Measurements from ENCODE around the gene INTS14. TPM values are rescaled to one million over a fixed set of nuclear protein-coding genes. Genes with fewer than 3 reads are reported as not detected.

The INTS14 gene
- total and polyA plus RNA-seq, 4 donors = 12.0 to 26.4 (median 16.0) TPM

DNA sequence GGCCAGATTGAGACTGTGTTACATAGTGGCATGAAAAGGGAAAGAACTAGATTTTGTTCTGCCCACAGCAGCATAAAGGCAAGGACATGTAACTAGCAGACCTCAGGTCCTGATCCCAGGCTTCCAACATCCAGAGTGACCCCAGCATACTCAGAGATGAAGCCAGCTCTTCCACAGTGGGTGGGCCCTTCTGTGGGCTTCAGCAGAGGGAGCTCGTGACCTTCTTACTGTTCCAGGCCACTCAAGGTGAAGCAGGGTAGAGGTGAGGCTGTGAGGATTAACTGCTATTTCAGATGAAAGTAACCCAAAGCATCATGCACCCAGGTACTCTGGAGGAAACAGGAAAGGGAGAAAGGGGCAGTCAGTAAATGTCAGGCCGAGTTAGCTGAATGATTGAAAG is 9.9 kb upstream of the INTS14 start:
- WGBS = 94% methylated on average over 2 of the region's 2 CpGs
- Histone ChIP-seq H3K9ac (ENCODE audit: low read depth in 1 of 2, low read length in 2 of 2) (no peak overlapping the region), H3K4me3 (ENCODE audit: low read depth in 1 of 3, low read length in 3 of 3) (no peak overlapping the region), H3K27me3 (ENCODE audit: control insufficient read depth in 4 of 4, insufficient read depth in 4 of 4, low read length in 3 of 4) (no peaks in the 10 kb centered on the region), H3K27ac (ENCODE audit: low read depth in 1 of 2, low read length in 2 of 2) (no peak overlapping the region), H3K9me3 (ENCODE audit: control insufficient read depth in 4 of 4, low read length in 3 of 4) (no peaks in the 10 kb centered on the region), H3K36me3 (ENCODE audit: control insufficient read depth in 4 of 4, insufficient read depth in 3 of 4, low read depth in 1 of 4, low read length in 3 of 4) (peaks cover 0 to 11% (median 4%) of the 10 kb centered on the region in 4 donors), H3K4me1 (ENCODE audit: control insufficient read depth in 4 of 4, insufficient read depth in 4 of 4, low read length in 3 of 4) (peaks cover 0 to 3% (median 0%) of the 10 kb centered on the region in 4 donors)
- TF ChIP-seq HNF4G (IDR thresholded peaks at IDR 0.05) = no peak
- TF ChIP-seq, protein P1, sequence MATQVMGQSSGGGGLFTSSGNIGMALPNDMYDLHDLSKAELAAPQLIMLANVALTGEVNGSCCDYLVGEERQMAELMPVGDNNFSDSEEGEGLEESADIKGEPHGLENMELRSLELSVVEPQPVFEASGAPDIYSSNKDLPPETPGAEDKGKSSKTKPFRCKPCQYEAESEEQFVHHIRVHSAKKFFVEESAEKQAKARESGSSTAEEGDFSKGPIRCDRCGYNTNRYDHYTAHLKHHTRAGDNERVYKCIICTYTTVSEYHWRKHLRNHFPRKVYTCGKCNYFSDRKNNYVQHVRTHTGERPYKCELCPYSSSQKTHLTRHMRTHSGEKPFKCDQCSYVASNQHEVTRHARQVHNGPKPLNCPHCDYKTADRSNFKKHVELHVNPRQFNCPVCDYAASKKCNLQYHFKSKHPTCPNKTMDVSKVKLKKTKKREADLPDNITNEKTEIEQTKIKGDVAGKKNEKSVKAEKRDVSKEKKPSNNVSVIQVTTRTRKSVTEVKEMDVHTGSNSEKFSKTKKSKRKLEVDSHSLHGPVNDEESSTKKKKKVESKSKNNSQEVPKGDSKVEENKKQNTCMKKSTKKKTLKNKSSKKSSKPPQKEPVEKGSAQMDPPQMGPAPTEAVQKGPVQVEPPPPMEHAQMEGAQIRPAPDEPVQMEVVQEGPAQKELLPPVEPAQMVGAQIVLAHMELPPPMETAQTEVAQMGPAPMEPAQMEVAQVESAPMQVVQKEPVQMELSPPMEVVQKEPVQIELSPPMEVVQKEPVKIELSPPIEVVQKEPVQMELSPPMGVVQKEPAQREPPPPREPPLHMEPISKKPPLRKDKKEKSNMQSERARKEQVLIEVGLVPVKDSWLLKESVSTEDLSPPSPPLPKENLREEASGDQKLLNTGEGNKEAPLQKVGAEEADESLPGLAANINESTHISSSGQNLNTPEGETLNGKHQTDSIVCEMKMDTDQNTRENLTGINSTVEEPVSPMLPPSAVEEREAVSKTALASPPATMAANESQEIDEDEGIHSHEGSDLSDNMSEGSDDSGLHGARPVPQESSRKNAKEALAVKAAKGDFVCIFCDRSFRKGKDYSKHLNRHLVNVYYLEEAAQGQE (IDR thresholded peaks at IDR 0.05) = no peak
- TF ChIP-seq JUND (IDR thresholded peaks at IDR 0.05) = no peak
- TF ChIP-seq, protein P2, sequence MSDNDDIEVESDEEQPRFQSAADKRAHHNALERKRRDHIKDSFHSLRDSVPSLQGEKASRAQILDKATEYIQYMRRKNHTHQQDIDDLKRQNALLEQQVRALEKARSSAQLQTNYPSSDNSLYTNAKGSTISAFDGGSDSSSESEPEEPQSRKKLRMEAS (IDR thresholded peaks at IDR 0.05) = no peak
- no peak for TF ChIP-seq HNF4A (conservative IDR thresholded peaks at IDR 0.05)
- TF ChIP-seq FOXA1 (IDR thresholded peaks at IDR 0.05) = no peak
- TF ChIP-seq SP1 (IDR thresholded peaks at IDR 0.05) = no peak
- no peak for TF ChIP-seq FOXA2 (IDR thresholded peaks at IDR 0.05)
- TF ChIP-seq, protein P3, sequence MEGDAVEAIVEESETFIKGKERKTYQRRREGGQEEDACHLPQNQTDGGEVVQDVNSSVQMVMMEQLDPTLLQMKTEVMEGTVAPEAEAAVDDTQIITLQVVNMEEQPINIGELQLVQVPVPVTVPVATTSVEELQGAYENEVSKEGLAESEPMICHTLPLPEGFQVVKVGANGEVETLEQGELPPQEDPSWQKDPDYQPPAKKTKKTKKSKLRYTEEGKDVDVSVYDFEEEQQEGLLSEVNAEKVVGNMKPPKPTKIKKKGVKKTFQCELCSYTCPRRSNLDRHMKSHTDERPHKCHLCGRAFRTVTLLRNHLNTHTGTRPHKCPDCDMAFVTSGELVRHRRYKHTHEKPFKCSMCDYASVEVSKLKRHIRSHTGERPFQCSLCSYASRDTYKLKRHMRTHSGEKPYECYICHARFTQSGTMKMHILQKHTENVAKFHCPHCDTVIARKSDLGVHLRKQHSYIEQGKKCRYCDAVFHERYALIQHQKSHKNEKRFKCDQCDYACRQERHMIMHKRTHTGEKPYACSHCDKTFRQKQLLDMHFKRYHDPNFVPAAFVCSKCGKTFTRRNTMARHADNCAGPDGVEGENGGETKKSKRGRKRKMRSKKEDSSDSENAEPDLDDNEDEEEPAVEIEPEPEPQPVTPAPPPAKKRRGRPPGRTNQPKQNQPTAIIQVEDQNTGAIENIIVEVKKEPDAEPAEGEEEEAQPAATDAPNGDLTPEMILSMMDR (IDR thresholded peaks at IDR 0.05; ENCODE audit: low read depth, low read length, missing input control) = no peak
- TF ChIP-seq, protein P4, sequence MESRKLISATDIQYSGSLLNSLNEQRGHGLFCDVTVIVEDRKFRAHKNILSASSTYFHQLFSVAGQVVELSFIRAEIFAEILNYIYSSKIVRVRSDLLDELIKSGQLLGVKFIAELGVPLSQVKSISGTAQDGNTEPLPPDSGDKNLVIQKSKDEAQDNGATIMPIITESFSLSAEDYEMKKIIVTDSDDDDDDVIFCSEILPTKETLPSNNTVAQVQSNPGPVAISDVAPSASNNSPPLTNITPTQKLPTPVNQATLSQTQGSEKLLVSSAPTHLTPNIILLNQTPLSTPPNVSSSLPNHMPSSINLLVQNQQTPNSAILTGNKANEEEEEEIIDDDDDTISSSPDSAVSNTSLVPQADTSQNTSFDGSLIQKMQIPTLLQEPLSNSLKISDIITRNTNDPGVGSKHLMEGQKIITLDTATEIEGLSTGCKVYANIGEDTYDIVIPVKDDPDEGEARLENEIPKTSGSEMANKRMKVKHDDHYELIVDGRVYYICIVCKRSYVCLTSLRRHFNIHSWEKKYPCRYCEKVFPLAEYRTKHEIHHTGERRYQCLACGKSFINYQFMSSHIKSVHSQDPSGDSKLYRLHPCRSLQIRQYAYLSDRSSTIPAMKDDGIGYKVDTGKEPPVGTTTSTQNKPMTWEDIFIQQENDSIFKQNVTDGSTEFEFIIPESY (IDR thresholded peaks at IDR 0.05) = no peak
- TF ChIP-seq, protein P5, sequence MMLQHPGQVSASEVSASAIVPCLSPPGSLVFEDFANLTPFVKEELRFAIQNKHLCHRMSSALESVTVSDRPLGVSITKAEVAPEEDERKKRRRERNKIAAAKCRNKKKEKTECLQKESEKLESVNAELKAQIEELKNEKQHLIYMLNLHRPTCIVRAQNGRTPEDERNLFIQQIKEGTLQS (IDR thresholded peaks at IDR 0.05) = no peak
- TF ChIP-seq YY1 (IDR thresholded peaks at IDR 0.05) = no peak
- no peak for TF ChIP-seq TAF1 (conservative IDR thresholded peaks at IDR 0.05)
- TF ChIP-seq GABPA (IDR thresholded peaks at IDR 0.05 in 1 of 2, conservative IDR thresholded peaks at IDR 0.05 in 1 of 2) = no peak
- no peak for TF ChIP-seq NR2F2 (IDR thresholded peaks at IDR 0.05)
- no peak for DNase-seq (ENCODE audit: low spot score)

Measured in liver (tissue), 9 donors.